ENCODE data around the gene TMEM30B.

DNA sequence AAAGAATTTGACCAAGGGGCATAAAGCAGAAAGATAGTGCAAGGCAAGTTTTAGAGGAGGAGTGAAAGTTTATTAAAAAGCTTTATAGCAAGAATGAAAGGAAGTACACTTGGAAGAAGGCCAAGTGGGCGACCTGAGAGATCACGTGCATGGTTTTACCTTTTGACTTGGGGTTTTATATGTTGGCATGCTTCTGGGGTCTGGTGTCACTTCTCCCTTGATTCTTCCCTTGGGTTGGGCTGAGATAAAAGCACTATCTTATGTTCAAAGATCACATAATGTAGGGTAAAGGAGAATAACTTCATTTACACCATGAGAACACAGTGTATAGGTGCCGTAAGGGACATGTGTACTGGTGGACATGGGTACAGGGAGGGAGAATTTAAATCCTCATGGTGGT lies 17.7 kb upstream of the TMEM30B start:
- TF ChIP-seq POLR2A (IDR thresholded peaks at IDR 0.05) = no peak
- TF ChIP-seq, protein P1, sequence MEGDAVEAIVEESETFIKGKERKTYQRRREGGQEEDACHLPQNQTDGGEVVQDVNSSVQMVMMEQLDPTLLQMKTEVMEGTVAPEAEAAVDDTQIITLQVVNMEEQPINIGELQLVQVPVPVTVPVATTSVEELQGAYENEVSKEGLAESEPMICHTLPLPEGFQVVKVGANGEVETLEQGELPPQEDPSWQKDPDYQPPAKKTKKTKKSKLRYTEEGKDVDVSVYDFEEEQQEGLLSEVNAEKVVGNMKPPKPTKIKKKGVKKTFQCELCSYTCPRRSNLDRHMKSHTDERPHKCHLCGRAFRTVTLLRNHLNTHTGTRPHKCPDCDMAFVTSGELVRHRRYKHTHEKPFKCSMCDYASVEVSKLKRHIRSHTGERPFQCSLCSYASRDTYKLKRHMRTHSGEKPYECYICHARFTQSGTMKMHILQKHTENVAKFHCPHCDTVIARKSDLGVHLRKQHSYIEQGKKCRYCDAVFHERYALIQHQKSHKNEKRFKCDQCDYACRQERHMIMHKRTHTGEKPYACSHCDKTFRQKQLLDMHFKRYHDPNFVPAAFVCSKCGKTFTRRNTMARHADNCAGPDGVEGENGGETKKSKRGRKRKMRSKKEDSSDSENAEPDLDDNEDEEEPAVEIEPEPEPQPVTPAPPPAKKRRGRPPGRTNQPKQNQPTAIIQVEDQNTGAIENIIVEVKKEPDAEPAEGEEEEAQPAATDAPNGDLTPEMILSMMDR (IDR thresholded peaks at IDR 0.05) = no peak

Data from Peyer's patch (tissue), 4 donors.